Panc1 (cell line): Measurements from ENCODE around the gene KIRREL3. TPM values are rescaled to one million over a fixed set of nuclear protein-coding genes. Genes with fewer than 3 reads are reported as not detected.

Experiments used
- ATAC-seq: fragments of 200-7000 bp; cut with Tn5 transposase; 2 replicates; pipeline ENCODE4 v1.9.1; 2020; ENCODE audit warnings: mild to moderate bottlenecking, moderate library complexity
- BruUV-seq: library from RNA; stranded (reverse); fragments of 400-500 nt; replicated peaks from 2 replicates; lab custom pipeline; 2021; lab: Mats Ljungman, UMichigan
- CTCF ChIA-PET: fragments of 300-600 bp; sonication (Branson Sonifier 250); formaldehyde crosslinking; loops from one replicate; lab custom pipeline; 2022; ENCODE audit warnings: antibody characterized with exemption; lab: Charles Lee
- POLR2A ChIA-PET: fragments of 300-600 bp; sonication (Branson Sonifier 250); formaldehyde crosslinking; loops from one replicate; lab custom pipeline; 2022; ENCODE audit warnings: antibody characterized with exemption; lab: Charles Lee
- DNase-seq: peaks from one replicate; pipeline ENCODE4 v3.0.0-alpha.2; 2010; ENCODE audit warnings: low read depth, low spot score
- H3K27ac ChIP-seq: 2 replicates; pipeline ENCODE4 v1.5.1; 2011; ENCODE audit warnings: mild to moderate bottlenecking, low read length, inconsistent platforms
- H3K27me3 ChIP-seq: fragments of 200-500 bp; sonication (Bioruptor generic); 2 replicates; pipeline ENCODE4 v1.6.0; 2014; ENCODE audit warnings: low read length, inconsistent platforms; ENCODE audit not compliant: control insufficient read depth, insufficient read depth
- H3K36me3 ChIP-seq: fragments of 200-500 bp; sonication (Bioruptor generic); 2 replicates; pipeline ENCODE4 v1.5.1; 2014; ENCODE audit warnings: inconsistent platforms, mild to moderate bottlenecking, low read length, moderate library complexity; ENCODE audit not compliant: control insufficient read depth, insufficient read depth
- H3K4me1 ChIP-seq: 2 replicates; pipeline ENCODE4 v1.5.1; 2011; ENCODE audit warnings: inconsistent platforms, mild to moderate bottlenecking, low read length, moderate library complexity; ENCODE audit not compliant: control insufficient read depth, insufficient read depth
- H3K4me3 ChIP-seq, 2 experiments: 2 replicates each; pipeline ENCODE4 v1.5.1; 2011 to 2012; ENCODE audit warnings: low read depth in 2 of 2, low read length in 2 of 2, mild to moderate bottlenecking in 2 of 2, inconsistent platforms in 1 of 2, moderate library complexity in 1 of 2
- H3K9me3 ChIP-seq: fragments of 200-500 bp; sonication (Bioruptor generic); 2 replicates; pipeline ENCODE4 v1.5.1; 2014; ENCODE audit warnings: low read depth, mild to moderate bottlenecking, inconsistent platforms, low read length, moderate library complexity; ENCODE audit not compliant: control insufficient read depth, insufficient read depth
- CTCF ChIP-seq: fragments of 450-650 bp; IDR thresholded peaks from 2 replicates; pipeline ENCODE4 v1.5.1; 2017; ENCODE audit warnings: mild to moderate bottlenecking
- POLR2AphosphoS5 ChIP-seq: IDR thresholded peaks from 2 replicates; pipeline ENCODE4 v1.6.1; 2012; ENCODE audit warnings: mild to moderate bottlenecking, low read depth, low read length, moderate library complexity
- REST ChIP-seq, 2 experiments: IDR thresholded peaks; 2 replicates each; pipeline ENCODE4 v1.6.1; 2011 to 2012; ENCODE audit warnings: low read depth in 2 of 2, control low read depth in 1 of 2, low read length in 1 of 2, mild to moderate bottlenecking in 1 of 2, moderate library complexity in 1 of 2; ENCODE audit not compliant: insufficient read depth in 1 of 2
- SIN3A ChIP-seq: IDR thresholded peaks from 2 replicates; pipeline ENCODE4 v1.6.1; 2012; ENCODE audit warnings: low read depth, mild to moderate bottlenecking, low read length, moderate library complexity, borderline replicate concordance; ENCODE audit not compliant: insufficient read depth
- TCF7L2 ChIP-seq: IDR thresholded peaks from 2 replicates; pipeline ENCODE4 v1.6.1; 2011; ENCODE audit warnings: mild to moderate bottlenecking, low read depth, low read length, inconsistent platforms
- in situ Hi-C: cut with HindIII; loops from 2 replicates; pipeline ENCODE4 v1.10.0; 2016; ENCODE audit warnings: low sequenced_read_pairs, low pct_unique_long_range_greater_than_20kb
- intact Hi-C: fragments of 100-400 bp; cut with micrococcal nuclease; formaldehyde crosslinking; loops from one replicate; pipeline ENCODE4 v1.10.0; 2022; ENCODE audit not compliant: unreplicated experiment
- total RNA-seq: library from RNA; stranded (reverse); gene quantifications from one replicate; pipeline ENCODE4 v1.2.1, GENCODE V29; 2021; ENCODE audit not compliant: unreplicated experiment

Gene KIRREL3
- total RNA-seq, 1 experiment from 2014 or later: 0.36 TPM

DNA sequence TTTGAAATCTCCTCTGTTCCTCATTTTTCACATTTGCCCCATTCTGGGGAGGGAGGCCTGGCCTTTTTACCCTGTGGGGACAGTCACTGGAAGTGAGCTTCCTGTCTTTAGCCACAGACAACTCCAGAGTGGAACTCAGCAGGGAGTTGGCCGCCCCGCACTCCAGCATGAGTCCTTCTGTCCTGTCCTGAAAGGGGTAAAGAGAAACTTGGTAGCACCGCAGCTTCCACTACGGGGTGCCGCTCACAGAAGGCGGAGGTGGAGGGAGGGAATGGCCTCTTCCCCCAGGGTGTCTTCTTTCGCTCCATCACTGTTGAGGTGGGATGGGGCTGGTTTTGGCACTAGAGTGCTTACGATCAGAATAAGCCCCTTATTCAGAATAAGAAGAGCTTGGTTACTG, 512.9 kb downstream of the KIRREL3 start:
- BruUV-seq: no TSS peak
- DNase-seq (no peak), ATAC-seq (no peak)
- no peak overlapping the region for H3K4me3 ChIP-seq
- no peaks in the 10 kb centered on the region for H3K4me1 ChIP-seq
- H3K27ac ChIP-seq: no peak overlapping the region
- no peaks in the 10 kb centered on the region for H3K9me3 ChIP-seq
- H3K36me3 ChIP-seq: no peaks in the 10 kb centered on the region
- POLR2A ChIA-PET: no interaction called here
- intact Hi-C loops (loop anchor here (5.0 kb wide), 1 partner anchor 500 kb away; no protein-coding TSS in a partner anchor), in situ Hi-C loops (no loop called here)
- no peaks in the 10 kb centered on the region for H3K27me3 ChIP-seq
- TF ChIP-seq CTCF (no peak), SIN3A (no peak), REST (IDR thresholded peaks at IDR 0.05; ENCODE audit: insufficient read depth in 1 of 2, low read depth in 2 of 2, low read length in 1 of 2) (no peak), POLR2AphosphoS5 (no peak), TCF7L2 (no peak)
- CTCF ChIA-PET: no interaction called here

DNA sequence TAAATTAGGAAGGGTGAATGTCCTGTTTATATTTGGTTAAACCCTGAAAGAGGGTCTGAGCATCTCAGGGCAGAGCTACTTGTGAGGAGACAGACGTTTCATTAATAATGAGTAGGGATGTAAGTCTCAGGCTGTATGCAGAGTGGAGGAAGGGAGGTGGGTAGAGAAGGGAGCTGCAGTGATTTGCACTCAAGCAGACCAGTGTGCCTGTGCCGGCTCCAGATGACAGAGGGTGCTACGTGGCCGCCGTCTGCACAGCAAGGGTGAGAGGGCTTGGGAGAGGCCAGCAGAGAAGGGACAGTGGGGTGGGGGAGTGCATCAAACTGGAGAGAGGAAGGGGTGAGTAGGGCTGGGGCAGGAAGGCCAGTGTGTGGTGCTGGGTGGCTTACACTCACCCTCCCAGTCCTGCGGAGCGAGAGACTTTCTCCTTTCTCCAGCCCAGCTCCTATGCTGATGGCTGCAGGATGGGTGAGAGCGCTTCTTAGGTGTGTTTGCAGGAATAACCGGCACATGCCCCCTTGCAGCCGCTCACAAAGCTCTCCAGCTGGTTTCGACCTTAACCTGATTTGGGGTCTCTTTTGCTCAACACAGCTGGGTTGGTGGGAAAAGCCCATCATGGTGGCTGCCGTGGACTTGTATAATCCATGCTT, 514.5 kb downstream of the KIRREL3 start:
- in situ Hi-C loops: no loop called here
- POLR2A ChIA-PET: no interaction called here

More for the DNA sequence above, 514.5 kb downstream of the KIRREL3 start:
- Histone ChIP-seq H3K27me3 (no peaks in the 10 kb centered on the region), H3K36me3 (no peaks in the 10 kb centered on the region), H3K27ac (no peak overlapping the region), H3K4me3 (no peak overlapping the region), H3K4me1 (no peaks in the 10 kb centered on the region), H3K9me3 (no peaks in the 10 kb centered on the region)
- CTCF ChIA-PET: interaction anchor here (0.7 to 1.5 kb wide), 3 partner anchors 176 to 1117 kb away, joined by 3 to 4 read pairs (median 4); no protein-coding TSS in a partner anchor
- intact Hi-C loops: loop anchor here (5.0 kb wide), 1 partner anchor 501 kb away; no protein-coding TSS in a partner anchor
- no TSS peak for BruUV-seq
- ATAC-seq: no peak
- DNase-seq: no peak
- TF ChIP-seq CTCF: no peak
- no peak for TF ChIP-seq POLR2AphosphoS5
- TF ChIP-seq SIN3A: no peak
- TF ChIP-seq TCF7L2: no peak
- TF ChIP-seq REST (IDR thresholded peaks at IDR 0.05; ENCODE audit: insufficient read depth in 1 of 2, low read depth in 2 of 2, low read length in 1 of 2): no peak
